ENCODE results near the gene SAPCD1. TPM values are rescaled to one million over a fixed set of nuclear protein-coding genes. Genes with fewer than 3 reads are reported as not detected.

The SAPCD1 gene
- total and polyA plus RNA-seq, 2 donors (not counting 1 experiment from before 2014, with no cell fraction given) = 12.9 TPM

DNA sequence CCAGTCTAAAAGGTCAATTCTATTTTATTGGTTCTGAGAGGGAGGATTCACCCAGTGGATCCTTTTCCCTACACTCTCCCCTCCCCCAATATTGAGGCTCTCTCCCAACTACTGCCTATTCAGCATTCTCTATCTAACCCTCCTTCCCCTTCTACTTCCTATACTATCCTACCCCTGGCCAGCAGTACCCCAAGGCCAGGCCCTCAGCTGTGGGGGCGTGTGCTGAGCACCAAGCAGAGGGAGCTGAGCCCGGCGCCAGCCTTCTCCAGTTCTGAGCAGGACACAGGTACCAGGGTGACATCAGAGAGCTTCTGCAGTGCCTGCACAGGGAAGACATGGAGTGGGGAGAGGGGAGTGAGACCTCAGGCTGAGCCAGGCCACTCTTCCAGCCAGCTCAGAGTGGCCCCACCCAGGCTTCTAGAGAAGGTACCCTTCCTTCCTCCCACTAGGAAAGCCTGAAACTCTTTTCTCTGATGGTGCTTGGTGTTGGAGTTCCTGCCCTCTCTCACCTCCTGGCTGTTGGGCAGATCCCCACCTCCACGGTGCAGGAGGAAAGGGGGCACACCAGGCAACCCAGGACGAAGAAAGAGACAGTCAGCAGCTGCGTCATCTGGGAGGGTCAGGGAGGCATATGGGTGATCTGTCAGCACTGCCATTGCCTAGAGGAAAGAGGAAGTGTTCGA is 35.3 kb upstream of the SAPCD1 start:
- H3K4me2 ChIP-seq (replicated peaks; ENCODE audit: low read depth, low read length, poor library complexity, severe bottlenecking) = peak overlapping the region; percentile 88
- peak overlapping the region; percentile 99 for H3K4me3 Mint-ChIP-seq
- CTCF ChIA-PET = interaction anchor here (0.5 to 6.3 kb wide), 27 partner anchors 11 to 225 kb away, joined by 3 to 90 read pairs (median 4); partner anchors contain the start of genes ABHD16A, APOM, CLIC1 and LY6G5C

More for the DNA sequence above, 35.3 kb upstream of the SAPCD1 start:
- peak overlapping the region in 3 of 5 experiments; percentile 16 to 50 (median 27) for H3K4me3 ChIP-seq (ENCODE audit: control extremely low read depth in 1 of 5, extremely low read depth in 1 of 5, insufficient read depth in 1 of 5, low read depth in 2 of 5, low read length in 4 of 5)
- peak overlapping the region; percentile 78 to 82 for H3K27ac ChIP-seq (ENCODE audit: low read length in 2 of 2)
- no peaks in the 10 kb centered on the region for H3K9me3 ChIP-seq (ENCODE audit: control extremely low read depth in 1 of 3, control insufficient read depth in 2 of 3, insufficient read depth in 1 of 3, low read length in 2 of 3)
- WGBS (ENCODE audit: insufficient coverage) = 92% methylated on average over 3 of the region's 7 CpGs
- H3K36me3 ChIP-seq (replicated peaks in 1 of 2; ENCODE audit: control extremely low read depth in 1 of 2, control insufficient read depth in 1 of 2, extremely low read depth in 1 of 2, insufficient read depth in 2 of 2, low read length in 1 of 2) = peaks cover 1 to 35% of the 10 kb centered on the region in 2 experiments
- peak overlapping the region; percentile 71 for H2AFZ ChIP-seq (ENCODE audit: insufficient read depth, low read depth, low read length, poor library complexity, severe bottlenecking)
- Mint-ChIP-seq H3K27me3 (no peaks in the 10 kb centered on the region), H3K27ac (peak overlapping the region; percentile 95), H3K9me3 (ENCODE audit: insufficient read depth) (no peaks in the 10 kb centered on the region), H3K4me1 (peaks cover 73% of the 10 kb centered on the region)
- H3K9ac ChIP-seq (ENCODE audit: low read length) = peak overlapping the region; percentile 42
- intact Hi-C loops (cut with micrococcal nuclease) = loop anchor here (1.0 to 2.0 kb wide), 4 partner anchors 66 to 136 kb away; partner anchors contain the start of genes C6orf47 and NEU1
- peaks cover 8% of the 10 kb centered on the region for H4K20me1 ChIP-seq (ENCODE audit: control insufficient read depth, insufficient read depth, low read length, poor library complexity, severe bottlenecking)
- peaks cover 43 to 58% of the 10 kb centered on the region in 2 donors for H3K4me1 ChIP-seq (ENCODE audit: control insufficient read depth in 2 of 2, insufficient read depth in 2 of 2, low read length in 2 of 2)
- POLR2A ChIA-PET = interaction anchor here (0.5 to 2.3 kb wide), 15 partner anchors 10 to 1557 kb away, joined by 3 to 36 read pairs (median 4); partner anchors contain the start of genes ABHD16A, BAG6, CLIC1 and HSPA1B
- TF ChIP-seq, protein P1, sequence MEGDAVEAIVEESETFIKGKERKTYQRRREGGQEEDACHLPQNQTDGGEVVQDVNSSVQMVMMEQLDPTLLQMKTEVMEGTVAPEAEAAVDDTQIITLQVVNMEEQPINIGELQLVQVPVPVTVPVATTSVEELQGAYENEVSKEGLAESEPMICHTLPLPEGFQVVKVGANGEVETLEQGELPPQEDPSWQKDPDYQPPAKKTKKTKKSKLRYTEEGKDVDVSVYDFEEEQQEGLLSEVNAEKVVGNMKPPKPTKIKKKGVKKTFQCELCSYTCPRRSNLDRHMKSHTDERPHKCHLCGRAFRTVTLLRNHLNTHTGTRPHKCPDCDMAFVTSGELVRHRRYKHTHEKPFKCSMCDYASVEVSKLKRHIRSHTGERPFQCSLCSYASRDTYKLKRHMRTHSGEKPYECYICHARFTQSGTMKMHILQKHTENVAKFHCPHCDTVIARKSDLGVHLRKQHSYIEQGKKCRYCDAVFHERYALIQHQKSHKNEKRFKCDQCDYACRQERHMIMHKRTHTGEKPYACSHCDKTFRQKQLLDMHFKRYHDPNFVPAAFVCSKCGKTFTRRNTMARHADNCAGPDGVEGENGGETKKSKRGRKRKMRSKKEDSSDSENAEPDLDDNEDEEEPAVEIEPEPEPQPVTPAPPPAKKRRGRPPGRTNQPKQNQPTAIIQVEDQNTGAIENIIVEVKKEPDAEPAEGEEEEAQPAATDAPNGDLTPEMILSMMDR (IDR thresholded peaks at IDR 0.05) = no peak
- TF ChIP-seq EZH2 (IDR thresholded peaks at IDR 0.05; ENCODE audit: borderline replicate concordance, insufficient read depth, low read depth, low read length, poor library complexity, severe bottlenecking) = no peak
- ATAC-seq (ENCODE audit: low read depth) = peak; percentile 71
- peaks cover 22% of the 10 kb centered on the region for H3K79me2 ChIP-seq (ENCODE audit: control insufficient read depth, insufficient read depth, low read length)
- H3K27me3 ChIP-seq (replicated peaks in 1 of 4; ENCODE audit: control extremely low read depth in 1 of 4, control insufficient read depth in 3 of 4, insufficient read depth in 4 of 4, low read length in 3 of 4) = no peaks in the 10 kb centered on the region
- peak; percentile 89 for DNase-seq

Measured in B cell (primary cell).